ENCODE data around the gene UNK. TPM values are rescaled to one million over a fixed set of nuclear protein-coding genes. Genes with fewer than 3 reads are reported as not detected.

Gene UNK
- total RNA-seq = 10 to 100 TPM; 37.4 to 39.8 TPM

- ATAC-seq (ENCODE audit: low read depth) = peak; percentile 65
- POLR2A ChIA-PET = interaction anchor here (0.6 to 5.9 kb wide), 13 partner anchors 9 to 493 kb away, joined by 3 to 65 read pairs (median 4); partner anchors contain the start of genes GALK1, RECQL5, SAP30BP and UNC13D
- H3K9me3 Mint-ChIP-seq = no peaks in the 10 kb centered on the region
- H3K27ac Mint-ChIP-seq = peak within 1 kb of the TSS; percentile 99
- peak; percentile 95 for DNase-seq
- peak within 1 kb of the TSS; percentile 94 for H3K4me3 Mint-ChIP-seq
- H3K4me1 Mint-ChIP-seq = peaks cover 36% of the 10 kb centered on the region
- no peaks in the 10 kb centered on the region for H3K27me3 Mint-ChIP-seq
- H3K36me3 Mint-ChIP-seq = peaks cover 6% of the 10 kb centered on the region
These were observed at the start of gene UNK for GRCh38 chr17:75784473-75785015. Gene UNK, plus strand, starts transcription at chr17:75784806. Its CDS starts 75 bp downstream, at chr17:75784881.

GRCh38 chr17:75736173-75736835 is 48.3 kb upstream of the UNK start:
- ATAC-seq (ENCODE audit: low read depth) = no peak
- POLR2A ChIA-PET = interaction anchor here (0.6 kb wide), 1 partner anchor 91 kb away, joined by 5 read pairs; no protein-coding TSS in a partner anchor
- no peak overlapping the region for H3K4me3 Mint-ChIP-seq

GRCh38 chr17:75737133-75737962 is 47.3 kb upstream of the UNK start:
- no peak overlapping the region for H3K4me3 Mint-ChIP-seq
- ATAC-seq (ENCODE audit: low read depth) = no peak
- DNase-seq = no peak
- no peaks in the 10 kb centered on the region for H3K27me3 Mint-ChIP-seq
- H3K36me3 Mint-ChIP-seq = no peaks in the 10 kb centered on the region
- peak overlapping the region; percentile 92 for H3K27ac Mint-ChIP-seq
- H3K9me3 Mint-ChIP-seq = no peaks in the 10 kb centered on the region
- peaks cover 11% of the 10 kb centered on the region for H3K4me1 Mint-ChIP-seq
- POLR2A ChIA-PET = interaction anchor here (0.6 to 1.8 kb wide), 8 partner anchors 8 to 104 kb away, joined by 3 to 10 read pairs (median 4); partner anchors contain the start of genes ITGB4, RECQL5 and SAP30BP

More at GRCh38 chr17:75736173-75736835, 48.3 kb upstream of the UNK start:
- Mint-ChIP-seq H3K4me1 (peaks cover 11% of the 10 kb centered on the region), H3K36me3 (no peaks in the 10 kb centered on the region), H3K27me3 (no peaks in the 10 kb centered on the region), H3K27ac (no peak overlapping the region), H3K9me3 (no peaks in the 10 kb centered on the region)
- no peak for DNase-seq

GRCh38 chr17:75738218-75738802 is 46.3 kb upstream of the UNK start:
- Mint-ChIP-seq H3K4me1 (peaks cover 11% of the 10 kb centered on the region), H3K4me3 (peak overlapping the region; percentile 65), H3K27me3 (no peaks in the 10 kb centered on the region), H3K36me3 (no peaks in the 10 kb centered on the region), H3K9me3 (no peaks in the 10 kb centered on the region), H3K27ac (peak overlapping the region; percentile 92)
- ATAC-seq (ENCODE audit: low read depth) (peak; percentile 93), DNase-seq (peak; percentile 62)
- POLR2A ChIA-PET = interaction anchor here (0.6 to 1.8 kb wide), 11 partner anchors 9 to 726 kb away, joined by 3 to 10 read pairs (median 4); partner anchors contain the start of genes ITGB4, MRPL58, RECQL5 and SAP30BP

- H3K4me1 Mint-ChIP-seq = peaks cover 11% of the 10 kb centered on the region
- DNase-seq (no peak), ATAC-seq (ENCODE audit: low read depth) (no peak)
- H3K4me3 Mint-ChIP-seq = no peak overlapping the region
- no peaks in the 10 kb centered on the region for H3K27me3 Mint-ChIP-seq
- H3K9me3 Mint-ChIP-seq = no peaks in the 10 kb centered on the region
- no peak overlapping the region for H3K27ac Mint-ChIP-seq
- H3K36me3 Mint-ChIP-seq = no peaks in the 10 kb centered on the region
- POLR2A ChIA-PET = interaction anchor here (0.6 to 1.8 kb wide), 4 partner anchors 18 to 726 kb away, joined by 3 to 10 read pairs (median 6); partner anchors contain the start of genes ITGB4, MRPL58, RECQL5 and SAP30BP
These were observed 45.4 kb upstream of the UNK start for GRCh38 chr17:75739174-75739573.

GRCh38 chr17:75739801-75740200 is 44.8 kb upstream of the UNK start:
- H3K36me3 Mint-ChIP-seq = no peaks in the 10 kb centered on the region
- H3K4me1 Mint-ChIP-seq = peaks cover 8% of the 10 kb centered on the region
- no peaks in the 10 kb centered on the region for H3K9me3 Mint-ChIP-seq
- no peak for ATAC-seq (ENCODE audit: low read depth)
- H3K27me3 Mint-ChIP-seq = no peaks in the 10 kb centered on the region
- DNase-seq = no peak
- H3K4me3 Mint-ChIP-seq = no peak overlapping the region
- no peak overlapping the region for H3K27ac Mint-ChIP-seq
- POLR2A ChIA-PET = no interaction called here

- Mint-ChIP-seq H3K36me3 (no peaks in the 10 kb centered on the region), H3K27me3 (no peaks in the 10 kb centered on the region), H3K9me3 (no peaks in the 10 kb centered on the region), H3K27ac (no peak overlapping the region), H3K4me1 (peaks cover 6% of the 10 kb centered on the region), H3K4me3 (no peak overlapping the region)
- POLR2A ChIA-PET = no interaction called here
- ATAC-seq (ENCODE audit: low read depth) (no peak), DNase-seq (no peak)
These were observed 44.4 kb upstream of the UNK start for GRCh38 chr17:75740215-75740614.

GRCh38 chr17:75740631-75741077 is 44.0 kb upstream of the UNK start:
- POLR2A ChIA-PET = no interaction called here
- Mint-ChIP-seq H3K9me3 (no peaks in the 10 kb centered on the region), H3K4me3 (no peak overlapping the region), H3K36me3 (no peaks in the 10 kb centered on the region), H3K27ac (no peak overlapping the region), H3K27me3 (no peaks in the 10 kb centered on the region), H3K4me1 (peaks cover 6% of the 10 kb centered on the region)
- DNase-seq (no peak), ATAC-seq (ENCODE audit: low read depth) (no peak)

- ATAC-seq (ENCODE audit: low read depth) (no peak), DNase-seq (no peak)
- H3K36me3 Mint-ChIP-seq = no peaks in the 10 kb centered on the region
- H3K4me1 Mint-ChIP-seq = peaks cover 6% of the 10 kb centered on the region
- no peaks in the 10 kb centered on the region for H3K9me3 Mint-ChIP-seq
- no peak overlapping the region for H3K4me3 Mint-ChIP-seq
- POLR2A ChIA-PET = interaction anchor here (1.0 to 1.1 kb wide), 3 partner anchors 11 to 76 kb away, joined by 3 to 4 read pairs (median 3); partner anchors contain the start of gene RECQL5
- H3K27me3 Mint-ChIP-seq = no peaks in the 10 kb centered on the region
- no peak overlapping the region for H3K27ac Mint-ChIP-seq
These were observed 42.3 kb upstream of the UNK start for GRCh38 chr17:75742337-75742736.

GRCh38 chr17:75743625-75744206 is 40.9 kb upstream of the UNK start:
- no peak overlapping the region for H3K27ac Mint-ChIP-seq
- no peak overlapping the region for H3K4me3 Mint-ChIP-seq
- no peak for ATAC-seq (ENCODE audit: low read depth)
- H3K4me1 Mint-ChIP-seq = peaks cover 1% of the 10 kb centered on the region
- no peaks in the 10 kb centered on the region for H3K36me3 Mint-ChIP-seq
- H3K27me3 Mint-ChIP-seq = peaks cover 4% of the 10 kb centered on the region
- no peak for DNase-seq
- POLR2A ChIA-PET = no interaction called here
- H3K9me3 Mint-ChIP-seq = no peaks in the 10 kb centered on the region

GRCh38 chr17:75748706-75749105 is 35.9 kb upstream of the UNK start:
- H3K27me3 Mint-ChIP-seq = peaks cover 4% of the 10 kb centered on the region
- no peak overlapping the region for H3K4me3 Mint-ChIP-seq
- no peaks in the 10 kb centered on the region for H3K36me3 Mint-ChIP-seq
- POLR2A ChIA-PET = interaction anchor here (0.6 to 1.2 kb wide), 4 partner anchors 58 to 263 kb away, joined by 3 read pairs; no protein-coding TSS in a partner anchor
- H3K4me1 Mint-ChIP-seq = peaks cover 4% of the 10 kb centered on the region
- DNase-seq = no peak
- no peaks in the 10 kb centered on the region for H3K9me3 Mint-ChIP-seq
- no peak overlapping the region for H3K27ac Mint-ChIP-seq
- ATAC-seq (ENCODE audit: low read depth) = no peak

- Mint-ChIP-seq H3K27ac (no peak overlapping the region), H3K4me1 (peaks cover 7% of the 10 kb centered on the region), H3K27me3 (peaks cover 4% of the 10 kb centered on the region), H3K36me3 (no peaks in the 10 kb centered on the region), H3K9me3 (no peaks in the 10 kb centered on the region), H3K4me3 (no peak overlapping the region)
- peak; percentile 70 for ATAC-seq (ENCODE audit: low read depth)
- POLR2A ChIA-PET = interaction anchor here (1.3 to 1.6 kb wide), 3 partner anchors 33 to 117 kb away, joined by 3 to 8 read pairs (median 4); a partner anchor contains a TSS
- DNase-seq = peak; percentile 92
These were observed 34.8 kb upstream of the UNK start for GRCh38 chr17:75749545-75750389.
